Left hindlimb (tissue), 1 donor: ENCODE results near the gene ANP32E.

ENCODE experiments used
- DNase-seq: peaks from one replicate; pipeline ENCODE4 v3.0.0-alpha.2; 2018

ANP32E gene

GRCh38 chr1:150235852-150236613 is at the start of gene ANP32E:
ANP32E (minus strand) TSS chr1:150236112; CDS start chr1:150235786, 326 bp downstream.
- DNase-seq, result peak; percentile 99

GRCh38 chr1:150283260-150283659 is 47.3 kb upstream of the ANP32E start:
- no peak for DNase-seq

DNA sequence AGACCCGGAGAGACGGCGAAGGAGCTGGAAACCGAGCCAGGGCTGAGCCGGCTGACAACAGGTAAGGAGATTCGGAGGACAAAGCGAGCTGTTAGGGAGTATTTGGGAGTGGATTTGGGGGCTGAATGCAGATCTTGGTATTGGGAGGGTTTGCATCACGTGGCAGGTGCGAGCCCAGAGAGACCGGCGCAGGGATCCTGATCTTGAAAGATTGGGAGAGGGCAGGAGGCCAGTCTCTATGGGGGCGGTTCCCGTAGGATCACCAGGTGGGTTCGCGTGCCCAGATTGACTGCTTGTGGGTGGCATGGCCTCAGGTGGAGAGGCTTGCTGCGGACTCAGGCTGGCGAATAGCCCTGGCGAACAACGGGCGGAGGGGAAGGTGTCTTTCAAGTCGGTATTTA is 46.6 kb upstream of the ANP32E start:
- no peak for DNase-seq

- peak; percentile 95 for DNase-seq
Observed at GRCh38 chr1:150281758-150282557, 46.0 kb upstream of the ANP32E start, which contains the start of gene CIART. CIART (plus strand) TSS chr1:150282554; CDS start chr1:150283268, 714 bp downstream.

DNA sequence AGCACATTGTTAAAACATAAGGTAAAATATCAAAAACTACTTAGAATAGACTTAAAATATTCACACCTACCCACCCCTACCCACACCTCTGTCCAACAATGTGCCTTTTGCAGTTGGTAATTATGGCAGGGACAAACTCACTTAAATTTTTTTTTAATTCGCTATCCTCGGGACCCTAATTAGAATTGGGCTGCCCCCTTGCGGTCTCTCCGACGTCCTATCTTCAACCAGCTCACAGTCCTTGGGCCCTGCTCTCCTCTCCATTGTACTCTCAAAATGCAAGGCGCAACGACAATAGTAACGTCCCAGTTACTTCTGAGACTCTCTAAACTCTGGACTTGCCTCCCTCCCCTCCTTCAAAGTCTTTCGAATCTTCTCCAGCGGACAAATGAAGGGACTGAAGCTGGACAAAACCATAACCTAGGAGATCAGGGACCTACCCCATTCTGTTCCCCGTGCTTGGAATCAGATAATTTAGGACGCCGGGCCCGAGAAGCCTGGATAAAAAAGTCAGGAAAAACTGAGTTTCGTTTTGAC is 45.4 kb upstream of the ANP32E start:
- DNase-seq, result peak; percentile 66

- DNase-seq, result no peak
Observed at GRCh38 chr1:150280138-150280707, 44.3 kb upstream of the ANP32E start.

GRCh38 chr1:150273311-150273710 is 37.4 kb upstream of the ANP32E start:
- DNase-seq, result no peak

DNA sequence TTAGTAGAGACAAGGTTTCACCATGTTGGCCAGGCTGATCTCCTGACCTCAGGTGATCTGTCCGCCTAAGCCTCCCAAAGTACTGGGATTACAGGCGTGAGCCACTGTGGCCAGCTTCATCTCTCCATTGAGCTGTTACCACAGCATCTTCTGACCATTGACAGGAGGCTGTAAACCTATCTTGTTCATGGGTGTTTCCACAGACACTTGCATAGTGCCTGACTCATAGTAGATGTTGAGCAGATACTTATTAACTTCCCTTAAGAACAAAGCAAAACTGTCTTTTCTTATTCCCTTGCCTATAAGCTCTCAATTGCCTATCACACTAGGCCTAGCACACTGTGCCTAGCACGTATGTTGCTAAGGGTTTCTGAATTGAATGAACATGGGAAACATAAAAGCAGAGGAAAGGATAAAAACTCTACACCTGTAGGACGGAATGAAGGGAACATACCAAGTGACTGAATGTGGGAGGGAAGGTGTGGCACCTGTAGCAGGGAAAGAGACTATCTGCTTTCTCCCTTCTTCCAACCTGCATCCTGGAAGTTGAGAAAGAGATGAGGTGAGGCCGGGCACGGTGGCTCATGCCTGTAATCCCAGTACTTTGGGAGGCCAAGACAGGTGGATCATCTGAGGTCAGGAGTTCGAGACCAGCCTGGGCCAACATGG is 35.5 kb upstream of the ANP32E start:
- no peak for DNase-seq

DNA sequence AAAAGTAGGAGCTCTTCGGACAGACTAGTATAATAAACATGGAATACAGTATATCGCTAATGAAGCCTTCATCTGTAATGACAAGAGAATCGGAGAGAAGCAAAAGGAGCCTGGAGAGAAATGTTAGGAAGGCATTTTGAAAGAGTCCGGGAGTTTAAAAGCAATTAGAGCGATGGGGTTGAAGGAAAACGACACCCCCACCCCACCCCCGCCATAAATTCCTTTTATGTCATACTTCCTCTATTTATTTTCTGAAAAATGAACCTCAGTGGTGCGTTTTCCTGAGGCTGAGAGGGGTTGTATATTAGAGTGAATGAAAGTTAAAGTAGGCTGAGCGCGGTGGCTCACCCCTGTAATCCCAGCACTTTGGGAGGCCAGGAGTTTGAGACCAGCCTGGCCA is 33.5 kb upstream of the ANP32E start:
- DNase-seq, result no peak

GRCh38 chr1:150268705-150269403 is 32.9 kb upstream of the ANP32E start, which contains the start of gene APH1A:
APH1A (minus strand) TSS chr1:150269016; CDS start chr1:150268810, 206 bp downstream.
- peak; percentile 99 for DNase-seq

DNA sequence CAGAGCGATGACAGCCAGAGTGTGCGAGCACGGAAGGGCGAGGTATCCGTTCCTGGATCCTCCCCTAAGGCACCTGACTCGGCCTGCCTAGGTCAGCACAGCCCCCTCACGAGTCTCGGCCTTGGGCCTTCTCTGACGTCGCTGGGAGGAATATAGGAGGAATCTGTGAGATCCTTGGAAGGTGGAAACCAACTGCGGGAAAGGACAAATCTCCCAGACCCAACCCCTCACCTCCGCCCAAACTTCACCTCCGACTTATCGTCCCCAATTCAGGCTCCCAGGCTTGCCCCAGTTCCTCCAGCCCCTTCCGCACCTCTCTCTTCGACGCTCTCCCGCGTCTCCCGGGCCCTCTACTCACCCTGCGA is 32.4 kb upstream of the ANP32E start:
- DNase-seq, result no peak

- no peak for DNase-seq
Observed at GRCh38 chr1:150267896-150268295, 32.0 kb upstream of the ANP32E start.

- DNase-seq, result no peak
Observed at GRCh38 chr1:150263549-150263948, 27.6 kb upstream of the ANP32E start.

- no peak for DNase-seq
Observed at GRCh38 chr1:150262388-150263320, 26.7 kb upstream of the ANP32E start.

GRCh38 chr1:150261367-150261766 is 25.5 kb upstream of the ANP32E start:
- no peak for DNase-seq

DNA sequence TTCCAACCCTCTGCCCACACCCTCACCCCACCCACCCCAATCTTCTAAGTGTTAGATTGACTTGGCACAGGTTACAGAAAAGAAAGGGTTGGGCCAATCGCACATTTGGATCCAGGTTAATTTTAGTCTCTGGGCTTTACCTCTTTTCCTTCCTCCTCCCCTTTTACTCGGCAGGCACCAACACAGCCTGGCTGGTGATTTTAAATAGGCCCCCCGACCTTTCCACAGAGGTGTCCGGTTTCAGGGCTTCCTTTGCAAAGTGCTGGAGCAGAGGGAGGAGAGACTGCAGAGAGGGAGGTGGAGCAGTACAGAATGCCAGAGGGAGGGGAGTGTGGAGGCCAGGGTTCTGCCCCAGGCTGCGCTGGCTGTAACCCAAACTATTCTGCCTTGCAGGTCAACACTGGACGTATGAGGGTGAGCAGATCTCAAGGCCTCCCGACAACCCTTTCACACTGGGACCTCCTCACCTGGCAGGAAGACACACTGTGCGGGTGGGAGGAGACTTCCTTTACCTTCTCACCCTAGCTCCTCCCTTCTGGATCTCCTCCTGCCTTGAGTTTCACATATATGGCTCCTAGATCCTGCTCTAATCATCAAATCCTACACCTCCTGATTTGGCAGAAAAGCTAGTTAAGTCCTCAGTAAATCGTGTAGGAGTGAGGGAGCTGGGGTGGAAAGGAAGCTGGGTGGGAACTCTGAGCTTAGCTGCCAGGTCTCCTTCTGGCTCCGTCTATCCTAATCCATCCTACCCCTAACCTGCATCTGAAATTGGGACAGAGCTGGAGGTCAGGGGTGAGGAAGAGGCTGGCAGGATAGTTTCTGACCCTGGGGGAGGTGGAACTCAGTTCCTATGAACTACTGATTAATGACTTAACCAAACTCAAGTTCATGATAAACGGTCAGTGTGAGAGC is 24.1 kb upstream of the ANP32E start:
- DNase-seq, result peak; percentile 76

- no peak for DNase-seq
Observed at GRCh38 chr1:150259217-150259616, 23.3 kb upstream of the ANP32E start.

DNA sequence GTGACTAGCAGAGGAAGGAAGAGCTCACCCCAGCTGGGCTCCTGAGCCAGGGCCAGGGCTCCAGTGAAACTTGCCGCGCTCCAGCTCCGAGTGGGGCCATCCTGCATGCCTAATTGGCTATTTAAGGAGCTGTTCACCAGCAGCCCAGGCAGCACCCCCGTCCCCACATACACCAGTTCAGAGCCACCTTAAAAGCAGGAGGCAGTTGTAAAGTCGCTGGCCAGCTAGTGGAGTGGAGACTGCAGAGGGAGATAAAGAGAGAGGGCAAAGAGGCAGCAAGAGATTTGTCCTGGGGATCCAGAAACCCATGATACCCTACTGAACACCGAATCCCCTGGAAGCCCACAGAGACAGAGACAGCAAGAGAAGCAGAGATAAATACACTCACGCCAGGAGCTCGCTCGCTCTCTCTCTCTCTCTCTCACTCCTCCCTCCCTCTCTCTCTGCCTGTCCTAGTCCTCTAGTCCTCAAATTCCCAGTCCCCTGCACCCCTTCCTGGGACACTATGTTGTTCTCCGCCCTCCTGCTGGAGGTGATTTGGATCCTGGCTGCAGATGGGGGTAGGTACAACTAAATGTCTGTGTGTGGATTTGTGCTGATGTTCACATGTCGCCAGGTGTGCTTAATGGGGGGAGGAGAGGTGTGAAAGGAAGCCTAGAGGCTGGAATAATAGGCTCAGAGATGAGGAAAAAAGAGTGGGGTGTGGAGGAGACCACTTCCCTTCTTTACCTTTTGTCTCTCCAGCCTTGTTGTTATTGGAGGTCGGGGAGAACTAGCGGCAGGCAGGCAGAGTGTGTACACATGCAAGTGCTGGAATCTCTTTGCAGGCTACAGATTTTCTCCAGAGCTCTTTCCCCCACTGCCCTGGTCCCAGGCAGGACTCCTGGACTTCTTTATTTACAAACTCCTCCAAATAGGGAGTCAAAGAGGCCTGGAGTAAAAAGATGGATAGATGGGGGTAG is 22.0 kb upstream of the ANP32E start, which contains the start of gene CA14:
CA14 (plus strand) TSS at position 151 of the 962 bp plus-strand sequence; CDS start at position 506, 355 bp downstream.
- no peak for DNase-seq
